GM10847 (cell line): ENCODE results near the gene PTPRU.

Source experiments
- POLR2A ChIP-seq: IDR thresholded peaks from 2 replicates; pipeline ENCODE4 v1.6.1; 2011; ENCODE audit not compliant: insufficient read length; ENCODE audit errors: extremely low read depth

PTPRU gene

DNA sequence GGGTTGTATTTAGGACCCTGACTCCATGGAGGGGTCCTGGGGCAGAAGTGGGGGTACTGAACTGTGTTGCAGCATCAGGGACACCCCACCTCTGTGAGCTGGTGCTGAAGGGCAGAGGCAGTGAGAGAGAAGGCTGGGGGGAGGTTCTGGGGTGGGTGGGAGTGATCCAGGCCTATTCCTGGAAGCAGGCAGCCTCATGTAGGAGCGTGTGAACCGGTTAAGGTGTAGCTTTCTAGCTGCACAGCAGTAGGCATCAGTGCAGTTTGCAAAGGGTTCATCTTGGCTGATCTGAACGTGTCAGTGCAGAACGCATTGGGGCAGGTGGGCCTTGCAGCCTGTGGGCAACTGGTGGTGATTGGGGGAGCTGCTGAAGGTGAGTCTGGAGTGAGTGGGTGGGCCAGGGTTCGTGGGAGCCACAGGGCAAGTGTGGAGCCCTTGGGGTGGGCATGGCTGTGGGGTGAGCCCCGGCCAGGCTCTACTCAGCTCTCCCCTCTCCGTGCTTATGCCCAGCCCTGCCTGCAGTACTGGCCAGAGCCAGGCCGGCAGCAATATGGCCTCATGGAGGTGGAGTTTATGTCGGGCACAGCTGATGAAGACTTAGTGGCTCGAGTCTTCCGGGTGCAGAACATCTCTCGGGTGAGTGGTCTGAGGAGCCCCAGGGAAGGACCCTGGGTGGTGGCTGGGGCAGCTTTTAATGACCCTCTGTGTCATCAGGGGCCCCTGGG lies 86.7 kb downstream of the PTPRU start:
- TF ChIP-seq POLR2A, result no peak

DNA sequence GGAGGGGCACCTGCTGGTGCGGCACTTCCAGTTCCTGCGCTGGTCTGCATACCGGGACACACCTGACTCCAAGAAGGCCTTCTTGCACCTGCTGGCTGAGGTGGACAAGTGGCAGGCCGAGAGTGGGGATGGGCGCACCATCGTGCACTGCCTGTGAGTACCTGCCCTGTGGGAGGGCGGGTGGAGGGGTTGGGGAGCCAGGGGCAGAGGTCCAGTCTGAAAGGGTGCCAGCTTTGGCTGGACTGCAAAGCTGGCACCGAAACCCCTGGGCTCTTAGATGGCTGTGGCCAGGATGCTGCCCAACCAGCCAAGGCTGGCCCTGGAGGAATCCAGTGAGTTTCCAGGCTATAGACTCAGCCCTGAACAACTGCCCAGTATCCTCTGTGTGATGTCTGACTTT lies 87.3 kb downstream of the PTPRU start:
- no peak for TF ChIP-seq POLR2A

DNA sequence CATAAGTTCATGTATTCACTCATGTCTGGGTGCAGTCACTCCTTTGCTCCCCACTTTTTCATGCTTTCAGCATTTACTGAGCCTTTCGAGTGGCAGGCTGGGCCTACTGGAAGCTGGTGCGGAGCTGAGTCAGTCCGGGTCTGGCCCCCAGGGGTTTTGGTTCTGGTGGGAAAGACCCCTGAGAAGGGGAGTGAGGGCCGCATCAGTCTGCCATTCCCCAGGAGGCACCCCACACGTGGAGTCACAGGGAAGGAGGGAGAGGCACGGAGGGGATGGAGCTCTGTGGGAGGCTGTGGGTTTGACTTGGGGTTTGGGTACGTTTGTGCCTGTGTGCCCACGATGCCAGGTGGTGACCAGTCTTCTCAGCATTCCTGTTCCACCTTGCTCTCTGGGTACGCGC lies 87.9 kb downstream of the PTPRU start:
- no peak for TF ChIP-seq POLR2A

DNA sequence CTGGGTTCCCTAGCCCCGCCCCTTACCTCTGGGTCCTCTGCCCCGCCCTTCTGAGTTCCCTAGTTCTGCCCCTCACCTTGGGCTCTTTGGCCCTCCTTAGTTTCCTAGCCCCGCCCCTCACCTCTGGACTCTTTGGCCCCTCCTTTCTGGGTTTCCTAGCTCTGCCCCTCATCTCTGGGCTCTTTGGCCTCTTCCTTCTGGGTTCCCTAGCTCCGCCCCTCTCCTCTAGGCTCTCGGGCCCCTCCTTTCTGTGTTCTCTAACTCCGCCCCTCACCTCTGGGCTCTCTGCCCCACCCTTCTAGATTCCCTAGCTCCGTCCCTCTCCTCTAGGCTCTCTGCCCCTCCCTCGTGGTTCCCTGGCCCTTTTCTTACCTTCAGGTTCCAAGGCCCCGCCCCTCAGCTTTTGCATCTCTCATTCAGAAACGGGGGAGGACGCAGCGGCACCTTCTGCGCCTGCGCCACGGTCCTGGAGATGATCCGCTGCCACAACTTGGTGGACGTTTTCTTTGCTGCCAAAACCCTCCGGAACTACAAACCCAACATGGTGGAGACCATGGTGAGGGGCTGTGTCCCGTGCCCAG lies 88.5 kb downstream of the PTPRU start:
- no peak for TF ChIP-seq POLR2A

DNA sequence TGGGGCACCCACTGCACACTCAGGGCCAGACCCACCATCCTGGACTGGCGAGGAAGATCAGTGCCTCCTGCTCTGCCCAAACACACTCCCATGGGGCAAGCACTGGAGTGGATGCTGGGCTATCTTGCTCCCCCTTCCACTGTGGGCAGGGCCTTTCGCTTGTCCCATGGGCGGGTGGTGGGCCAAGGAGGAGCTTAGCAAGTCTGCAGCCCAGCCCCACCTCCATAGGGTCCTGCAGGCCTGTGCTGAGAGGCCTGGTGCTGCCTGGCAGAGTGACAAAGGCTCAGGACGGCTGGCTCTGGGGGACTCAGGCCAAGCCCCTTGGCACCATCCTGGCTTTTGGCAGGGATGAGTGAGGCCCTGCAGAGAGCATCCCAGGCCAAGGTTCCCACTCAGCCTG lies 89.4 kb downstream of the PTPRU start:
- no peak for TF ChIP-seq POLR2A

DNA sequence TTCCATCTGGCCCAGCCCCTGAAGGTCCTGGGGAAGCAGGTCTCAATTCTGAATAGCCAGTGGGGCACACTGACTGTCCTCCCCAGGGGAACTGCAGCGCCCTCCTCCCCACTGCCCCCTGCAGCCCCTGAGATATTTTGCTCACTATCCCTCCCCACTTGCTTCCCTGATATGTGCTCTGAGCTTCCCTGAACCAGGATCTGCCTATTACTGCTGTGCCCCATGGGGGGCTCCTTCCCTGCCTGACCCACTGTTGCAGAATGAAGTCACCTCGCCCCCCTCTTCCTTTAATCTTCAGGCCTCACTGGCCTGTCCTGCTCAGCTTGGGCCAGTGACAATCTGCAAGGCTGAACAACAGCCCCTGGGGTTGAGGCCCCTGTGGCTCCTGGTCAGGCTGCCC lies 89.8 kb downstream of the PTPRU start:
- no peak for TF ChIP-seq POLR2A

DNA sequence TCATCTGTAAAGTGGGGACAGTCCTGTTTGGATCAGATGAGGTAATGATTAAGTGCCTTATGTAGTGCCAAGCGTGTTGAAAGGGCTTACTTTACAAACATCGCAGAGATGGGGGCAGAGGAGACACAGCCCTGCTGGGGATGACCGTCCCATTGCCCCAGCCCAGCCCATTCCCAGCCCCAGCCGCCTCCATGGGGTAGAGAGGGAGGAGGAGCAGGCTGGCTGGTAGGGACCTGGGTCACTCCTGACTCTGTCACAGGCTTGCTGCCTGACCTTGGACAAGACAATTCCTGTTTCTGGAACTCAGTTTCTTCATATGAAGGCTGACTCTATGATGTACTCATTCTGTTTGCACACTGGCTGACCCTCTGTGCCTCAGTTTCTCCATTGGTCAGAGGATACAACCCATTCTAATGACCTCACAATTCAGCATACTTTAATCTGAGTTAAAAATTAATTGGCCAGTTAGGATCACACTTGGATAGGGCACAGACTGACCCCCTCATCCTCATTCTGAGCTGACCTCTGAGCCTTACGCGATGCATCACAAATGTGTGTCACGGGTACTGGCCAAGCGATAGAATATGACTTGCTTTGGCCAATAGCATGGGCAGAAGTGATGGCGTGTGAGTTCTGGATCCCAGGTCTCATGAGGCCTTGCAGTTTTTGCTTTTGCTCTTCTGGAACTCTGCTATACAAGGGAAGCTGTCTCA lies 91.1 kb downstream of the PTPRU start:
- no peak for TF ChIP-seq POLR2A

DNA sequence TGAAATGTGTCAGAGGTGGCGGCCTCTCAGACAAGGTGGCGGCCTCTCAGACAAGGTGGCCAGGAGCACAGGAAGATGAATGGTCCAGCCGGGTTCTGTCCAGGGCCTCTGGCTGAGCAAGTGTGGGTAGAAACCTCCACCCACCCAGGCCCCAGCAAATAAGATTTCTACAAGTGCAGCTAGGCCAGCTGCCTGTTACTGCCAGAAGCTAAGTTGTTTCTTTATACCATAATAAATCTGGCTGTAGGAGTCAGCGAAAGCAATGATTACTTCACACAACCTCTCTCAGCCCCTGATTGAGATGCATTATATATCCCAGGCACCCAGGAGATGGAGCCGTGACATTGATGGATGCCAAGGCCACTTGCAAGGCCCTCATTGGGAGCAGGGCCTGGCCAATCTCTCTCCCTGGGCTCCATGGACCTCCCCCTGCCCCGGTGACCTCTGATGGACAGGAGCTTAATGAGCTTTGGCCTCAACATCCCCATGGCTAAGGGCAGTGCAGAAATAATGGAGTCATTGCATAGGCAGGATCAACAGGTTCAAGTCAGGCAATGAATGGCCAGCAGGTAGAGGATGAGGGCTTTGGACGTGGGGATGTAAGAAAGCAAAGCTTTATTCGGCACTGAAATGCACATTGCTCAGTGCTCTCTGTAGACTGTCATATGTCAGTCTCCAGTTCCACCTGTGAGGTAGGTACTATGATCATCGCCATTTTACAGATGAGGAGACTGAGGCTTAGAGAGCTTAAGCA lies 92.9 kb downstream of the PTPRU start:
- no peak for TF ChIP-seq POLR2A

DNA sequence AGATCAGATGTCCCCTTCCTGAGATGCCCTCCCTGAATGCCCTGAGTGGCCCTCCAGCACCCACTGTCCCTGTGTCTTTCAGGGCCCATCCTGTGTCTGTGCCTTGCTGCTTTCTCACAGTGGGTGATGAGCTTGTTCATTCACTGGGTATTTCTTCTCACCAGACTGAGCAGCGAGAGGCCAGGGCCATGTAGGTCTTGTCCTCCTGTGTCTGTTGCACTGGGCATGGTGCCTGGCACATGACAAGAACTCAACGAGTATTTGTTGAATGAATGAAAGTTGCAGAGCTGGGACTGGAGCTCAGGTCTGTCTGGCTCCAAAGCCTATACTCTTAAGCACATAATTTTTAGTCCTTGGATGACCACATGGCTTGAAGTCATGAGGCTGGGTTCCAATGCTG lies 93.8 kb downstream of the PTPRU start:
- TF ChIP-seq POLR2A, result no peak

DNA sequence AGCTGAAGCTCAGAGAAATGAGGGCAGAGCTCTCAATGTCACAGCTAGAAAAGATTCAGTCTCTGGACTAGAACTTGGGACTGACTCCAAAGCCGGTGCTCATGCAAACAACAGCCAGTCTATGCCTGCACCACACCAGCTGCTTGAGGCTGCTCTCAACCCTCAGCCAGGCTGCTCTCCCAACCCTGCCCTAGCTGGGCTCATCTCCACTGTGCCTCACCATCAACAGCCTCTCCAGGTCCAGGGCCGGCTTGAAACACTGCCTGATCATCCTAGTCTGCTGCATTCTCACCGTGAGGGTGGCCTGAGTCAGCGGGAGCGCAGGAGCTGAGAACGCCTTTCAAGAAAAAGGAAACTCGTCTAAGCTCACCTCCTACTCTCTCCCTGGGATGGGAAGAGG lies 94.5 kb downstream of the PTPRU start:
- no peak for TF ChIP-seq POLR2A

DNA sequence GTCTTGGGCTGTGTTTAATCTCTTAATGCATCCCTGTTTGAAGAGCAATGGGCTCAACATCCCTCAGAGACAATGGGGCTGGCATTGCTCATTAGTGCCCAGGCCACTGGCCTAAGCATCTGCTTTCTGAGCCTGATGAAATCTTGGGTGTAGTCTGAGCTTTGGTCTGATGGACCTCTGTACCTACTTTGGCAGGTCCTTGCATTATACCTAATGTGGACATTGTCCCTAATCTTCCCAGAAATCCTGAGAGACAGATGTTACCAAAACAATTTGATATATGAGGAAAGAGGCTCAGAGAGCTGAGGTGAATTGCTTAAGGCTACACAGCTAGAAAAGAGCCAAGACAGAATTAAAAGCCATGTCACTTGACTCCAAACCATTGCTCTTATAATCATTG lies 95.0 kb downstream of the PTPRU start:
- TF ChIP-seq POLR2A, result no peak

DNA sequence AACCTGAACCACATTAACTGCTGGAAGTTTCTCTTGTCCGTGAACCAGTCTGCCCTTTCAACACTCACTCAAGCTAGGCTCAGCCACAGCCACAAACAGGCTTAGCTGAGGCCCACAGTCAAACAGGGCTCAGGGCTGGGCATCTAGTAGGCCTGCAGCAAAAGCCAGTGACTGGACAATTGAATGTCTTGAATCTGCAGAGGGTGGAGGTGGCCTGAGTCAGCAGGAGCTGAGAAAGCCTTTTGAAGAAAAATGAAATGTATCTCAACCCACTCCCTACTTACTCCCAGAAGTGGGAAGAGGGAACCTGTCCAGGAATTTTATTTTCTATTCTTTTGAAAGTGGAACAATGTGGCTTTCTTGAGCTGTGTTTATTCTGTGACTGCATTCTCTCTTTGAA lies 95.4 kb downstream of the PTPRU start:
- no peak for TF ChIP-seq POLR2A

DNA sequence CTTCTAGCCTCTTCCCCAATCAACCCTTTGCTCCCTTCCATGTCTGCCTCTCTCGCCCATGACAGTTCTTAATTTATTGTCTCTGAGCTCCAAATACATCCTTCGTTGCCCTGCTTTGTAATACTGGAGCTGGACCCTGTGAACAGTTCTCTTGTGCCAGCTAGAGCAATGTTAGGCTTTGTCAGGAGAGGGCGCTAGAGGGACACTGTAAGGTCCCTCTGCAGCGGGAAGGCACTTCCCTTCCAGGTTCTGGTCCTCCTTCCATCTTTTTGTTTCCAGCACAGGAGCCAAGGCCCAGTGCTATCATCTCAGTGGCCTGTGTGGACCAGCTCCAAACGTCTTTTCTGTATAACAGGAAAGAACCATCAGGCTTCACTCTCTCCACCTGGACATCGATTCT lies 95.9 kb downstream of the PTPRU start:
- TF ChIP-seq POLR2A, result no peak

DNA sequence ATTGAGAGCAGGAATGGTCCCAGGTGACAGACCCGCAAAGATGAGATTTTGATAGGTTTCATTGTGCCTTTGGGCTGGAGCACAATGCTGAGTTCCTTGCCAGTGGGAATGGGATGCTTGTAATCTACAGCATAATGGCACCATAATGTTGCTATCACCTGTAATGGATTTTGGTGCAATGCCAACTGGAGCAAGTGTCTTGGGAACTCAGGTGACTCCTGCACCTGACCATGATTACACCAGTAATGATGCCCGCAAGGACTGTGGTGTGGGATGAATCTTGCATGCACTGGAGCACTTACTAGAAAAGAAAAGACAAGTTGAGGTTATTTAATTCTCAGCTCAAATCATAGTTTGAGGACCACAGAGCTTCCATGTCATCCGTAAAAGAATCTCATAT lies 96.7 kb downstream of the PTPRU start:
- no peak for TF ChIP-seq POLR2A

DNA sequence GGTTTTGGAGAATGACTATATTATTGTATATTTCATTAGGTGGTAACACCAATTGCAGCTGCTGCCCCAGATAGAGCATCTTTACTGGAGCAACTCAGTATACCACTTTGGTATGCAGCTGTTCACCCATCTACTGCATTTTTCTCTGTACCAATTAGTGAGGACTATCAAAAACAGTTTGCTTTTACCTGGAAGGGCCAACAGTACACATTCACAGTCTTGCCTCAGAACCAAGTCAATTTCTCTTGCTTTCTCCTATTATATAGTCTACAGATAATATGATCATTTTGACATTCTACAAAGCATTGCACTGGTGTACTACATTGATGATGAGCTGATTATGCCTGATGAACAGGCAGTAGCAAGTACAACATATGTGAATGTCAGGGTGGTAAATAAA lies 99.3 kb downstream of the PTPRU start:
- no peak for TF ChIP-seq POLR2A
